T47D (cell line): ENCODE measurements around the gene TAS2R4.
"Not testable (repeated sequence)": the region's sequence is repeated elsewhere in the genome, so short reads cannot be mapped to it uniquely, and the experiment has no call there.

Experiments used
- DNase-seq, 2 experiments: peaks; one replicate each; pipeline versions ENCODE4 v3.0.0 to v3.0.0-alpha.2; 2011 to 2012; ENCODE audit warnings: low read depth in 1 of 2, low spot score in 1 of 2
- JUND ChIP-seq: IDR thresholded peaks from 2 replicates; pipeline ENCODE4 v1.6.1; 2012; ENCODE audit warnings: low read depth
- in situ Hi-C: cut with HindIII; loops from 2 replicates; pipeline ENCODE4 v1.10.0; 2016; ENCODE audit warnings: low sequenced_read_pairs, low pct_unique_long_range_greater_than_20kb

Gene TAS2R4, protein sequence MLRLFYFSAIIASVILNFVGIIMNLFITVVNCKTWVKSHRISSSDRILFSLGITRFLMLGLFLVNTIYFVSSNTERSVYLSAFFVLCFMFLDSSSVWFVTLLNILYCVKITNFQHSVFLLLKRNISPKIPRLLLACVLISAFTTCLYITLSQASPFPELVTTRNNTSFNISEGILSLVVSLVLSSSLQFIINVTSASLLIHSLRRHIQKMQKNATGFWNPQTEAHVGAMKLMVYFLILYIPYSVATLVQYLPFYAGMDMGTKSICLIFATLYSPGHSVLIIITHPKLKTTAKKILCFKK

GRCh38 chr7:141776374-141776773 lies at the start of gene TAS2R4:
TSS of gene TAS2R4 (plus strand) at chr7:141776674. CDS start at chr7:141778489, 1,815 bp downstream.
- TF ChIP-seq JUND, result no peak
- DNase-seq, result no peak
- in situ Hi-C loops, result no loop called here

GRCh38 chr7:141729020-141729419 lies 47.5 kb upstream of the TAS2R4 start:
- DNase-seq, result no peak
- in situ Hi-C loops, result no loop called here
- TF ChIP-seq JUND, result no peak

DNA sequence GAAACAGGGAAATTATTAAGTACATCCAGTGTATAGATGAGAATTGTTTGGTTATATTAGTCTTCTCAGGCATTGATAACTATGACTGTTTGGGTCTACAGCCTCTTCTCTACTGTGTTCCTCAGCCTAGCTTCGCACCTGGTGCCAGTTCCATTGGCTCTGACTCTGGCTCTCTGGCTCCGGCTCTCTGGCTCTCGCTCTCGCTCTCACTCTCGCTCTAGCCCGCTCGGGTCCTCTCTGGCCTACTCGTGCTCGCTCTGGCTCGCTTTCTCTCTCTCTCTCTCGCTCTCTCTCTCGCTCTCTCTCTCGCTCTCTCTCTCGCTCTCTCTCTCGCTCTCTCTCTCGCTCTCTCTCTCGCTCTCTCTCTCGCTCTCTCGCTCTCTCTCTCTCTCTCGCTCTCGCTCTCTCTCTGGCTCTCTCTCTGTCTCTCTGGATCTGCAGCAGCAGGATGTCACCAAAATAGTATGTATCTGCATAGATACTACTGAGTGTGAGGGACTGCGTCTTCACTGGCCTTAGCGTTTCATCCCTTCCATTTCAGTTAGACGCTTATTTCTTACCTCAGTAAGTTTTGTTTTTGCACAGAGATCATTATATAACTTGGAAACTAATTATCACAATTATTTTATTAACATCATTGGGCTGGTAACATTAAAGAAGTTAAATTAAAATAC lies 44.9 kb upstream of the TAS2R4 start:
- in situ Hi-C loops, result no loop called here
- TF ChIP-seq JUND, result no peak
- no peak for DNase-seq

DNA sequence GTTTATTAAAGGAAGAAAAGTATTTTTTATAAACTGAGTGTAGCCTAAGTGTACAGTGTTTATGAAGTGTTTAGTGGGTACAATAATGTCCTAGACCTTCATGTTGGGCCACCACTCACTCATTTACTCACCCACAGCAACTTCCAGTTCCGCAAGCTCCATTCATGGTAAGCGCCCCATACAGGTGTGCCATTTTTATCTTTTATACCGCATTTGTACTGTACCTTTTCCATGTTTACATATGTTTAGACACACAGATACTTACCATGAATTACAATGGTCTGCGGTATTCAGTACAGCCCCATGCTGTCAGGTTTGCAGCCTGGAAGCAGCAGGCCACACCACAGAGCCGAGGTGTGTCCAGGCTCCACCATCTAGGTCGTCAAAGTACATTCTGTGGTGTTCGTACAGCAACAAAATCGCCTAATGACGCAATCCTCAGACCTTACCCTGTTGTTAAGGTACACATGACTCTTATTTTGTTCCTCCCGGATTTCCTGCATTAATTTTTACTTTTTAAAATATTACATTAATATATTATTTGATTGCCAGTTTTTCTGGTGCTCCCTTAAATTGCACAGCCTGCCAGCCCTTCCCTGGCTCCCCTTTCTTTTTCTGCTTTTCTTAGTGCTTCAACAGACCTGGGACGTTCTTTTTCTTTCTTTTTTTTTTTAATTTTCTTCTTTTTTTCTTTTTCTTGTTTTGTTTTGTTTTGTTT lies 39.2 kb upstream of the TAS2R4 start:
- no peak for TF ChIP-seq JUND
- DNase-seq, result peak in 1 of 2 experiments; percentile 33
- in situ Hi-C loops, result no loop called here

GRCh38 chr7:141737836-141738591 lies 38.5 kb upstream of the TAS2R4 start, which contains the start of gene SSBP1:
TSS of gene SSBP1 (plus strand) at chr7:141738358. CDS start at chr7:141739167, 809 bp downstream.
- in situ Hi-C loops, result no loop called here
- TF ChIP-seq JUND, result no peak
- DNase-seq, result peak; percentile 51 to 96

DNA sequence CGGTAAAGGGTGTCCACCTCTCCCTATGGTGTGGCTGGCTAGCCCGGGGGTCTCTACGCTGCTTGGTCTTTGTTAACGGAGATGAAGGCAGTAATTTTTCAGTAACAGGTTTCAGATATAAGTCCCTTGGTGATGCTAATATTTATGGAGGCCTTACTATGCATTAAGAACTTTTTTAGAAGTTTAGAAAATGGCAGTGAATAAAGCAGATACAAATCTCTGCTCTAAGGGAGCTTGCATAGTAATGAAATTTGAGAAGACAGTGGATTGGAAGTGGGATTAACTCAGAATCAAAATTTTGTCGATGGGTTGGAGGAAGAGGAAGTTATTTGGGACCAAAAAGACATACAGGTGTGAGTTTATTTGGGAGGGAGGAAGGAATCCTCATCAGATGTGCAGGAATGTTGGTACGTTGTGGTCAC lies 37.9 kb upstream of the TAS2R4 start:
- DNase-seq, result no peak
- in situ Hi-C loops, result no loop called here
- no peak for TF ChIP-seq JUND

DNA sequence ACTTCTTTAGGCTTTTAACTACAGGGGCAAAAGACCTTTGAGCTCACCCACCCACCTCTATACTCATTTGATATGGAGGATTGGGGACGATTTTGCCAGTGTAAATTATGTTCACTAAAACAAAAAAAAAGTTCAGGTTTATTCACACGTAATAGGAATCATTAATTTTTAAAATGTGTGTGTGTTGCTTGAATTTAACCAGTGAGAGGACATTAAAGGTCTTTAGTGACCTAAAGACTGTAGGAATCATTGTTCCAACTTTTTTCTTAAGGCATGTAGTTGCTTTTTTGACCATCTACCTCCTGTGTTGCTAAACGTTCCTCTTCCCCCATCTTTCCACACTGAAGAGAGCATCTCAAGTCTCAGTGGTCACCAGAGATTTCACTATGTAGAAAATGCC lies 37.2 kb upstream of the TAS2R4 start:
- DNase-seq, result no peak
- in situ Hi-C loops, result no loop called here
- no peak for TF ChIP-seq JUND

DNA sequence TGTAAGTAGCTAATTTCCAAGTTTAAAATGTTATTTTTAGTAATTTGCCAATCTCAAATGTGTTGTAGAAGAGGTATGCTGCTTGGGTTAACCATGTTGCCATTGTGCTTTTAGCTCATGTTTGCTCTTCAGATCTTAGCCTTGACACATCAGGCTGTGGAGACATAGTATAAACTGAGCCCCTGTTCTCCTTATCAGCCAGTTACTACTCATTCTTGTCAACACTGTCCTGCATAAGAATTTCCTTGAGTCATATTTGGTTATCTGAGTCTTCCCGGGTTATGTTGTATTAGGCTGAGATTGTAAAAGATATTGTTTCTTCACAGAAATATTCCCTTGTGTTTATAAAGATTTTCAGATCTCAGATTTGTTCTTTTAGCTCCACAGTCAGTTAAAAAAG lies 34.2 kb upstream of the TAS2R4 start:
- TF ChIP-seq JUND, result no peak
- no peak for DNase-seq
- in situ Hi-C loops, result no loop called here

GRCh38 chr7:141744131-141744530 lies 32.3 kb upstream of the TAS2R4 start:
- TF ChIP-seq JUND, result no peak
- in situ Hi-C loops, result no loop called here
- DNase-seq, result no peak

DNA sequence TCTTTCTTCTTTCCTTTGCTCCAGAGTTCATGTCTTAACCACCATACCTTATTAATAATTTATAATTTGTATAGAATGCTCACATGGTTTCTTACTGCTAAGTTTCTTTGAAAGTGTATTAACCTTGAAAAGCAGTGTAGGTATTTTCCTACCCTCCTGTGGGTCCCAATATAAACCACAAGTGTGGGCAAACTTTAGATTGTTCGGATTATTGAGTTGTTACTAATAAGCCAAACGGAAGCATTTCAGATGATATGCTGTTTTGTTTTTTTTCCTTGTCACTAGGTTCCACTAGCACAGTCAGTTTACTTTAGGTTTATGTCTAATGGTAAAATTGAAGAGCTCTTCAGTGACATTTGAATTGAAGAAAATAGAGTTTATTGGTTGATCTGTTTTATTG lies 28.1 kb upstream of the TAS2R4 start:
- no peak for TF ChIP-seq JUND
- in situ Hi-C loops, result no loop called here
- no peak for DNase-seq

GRCh38 chr7:141751904-141752303 lies 24.6 kb upstream of the TAS2R4 start:
- in situ Hi-C loops, result not testable (repeated sequence)

DNA sequence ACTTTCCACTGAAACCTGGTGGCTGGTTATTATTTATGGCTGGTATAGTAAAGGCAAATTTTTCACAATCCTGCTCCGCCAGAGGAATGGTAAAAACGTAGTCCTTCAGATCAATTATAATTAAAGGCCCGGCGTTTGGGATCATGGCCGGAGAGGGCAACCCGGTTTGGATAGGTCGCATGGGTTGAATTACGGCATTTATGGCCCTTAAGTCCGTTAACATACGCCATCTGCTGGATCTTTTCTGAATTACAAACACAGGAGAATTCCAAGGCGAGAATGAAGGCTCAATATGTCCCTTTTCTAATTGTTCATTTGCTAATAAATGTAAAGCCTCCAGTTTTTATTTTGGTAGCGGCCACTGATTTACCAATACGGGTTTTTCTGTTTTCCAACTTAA lies 23.8 kb upstream of the TAS2R4 start:
- DNase-seq, result peak in 1 of 2 experiments; percentile 7
- TF ChIP-seq JUND, result no peak
- in situ Hi-C loops, result no loop called here

More at GRCh38 chr7:141751904-141752303, 24.6 kb upstream of the TAS2R4 start:
- peak in 1 of 2 experiments; percentile 5 for DNase-seq

DNA sequence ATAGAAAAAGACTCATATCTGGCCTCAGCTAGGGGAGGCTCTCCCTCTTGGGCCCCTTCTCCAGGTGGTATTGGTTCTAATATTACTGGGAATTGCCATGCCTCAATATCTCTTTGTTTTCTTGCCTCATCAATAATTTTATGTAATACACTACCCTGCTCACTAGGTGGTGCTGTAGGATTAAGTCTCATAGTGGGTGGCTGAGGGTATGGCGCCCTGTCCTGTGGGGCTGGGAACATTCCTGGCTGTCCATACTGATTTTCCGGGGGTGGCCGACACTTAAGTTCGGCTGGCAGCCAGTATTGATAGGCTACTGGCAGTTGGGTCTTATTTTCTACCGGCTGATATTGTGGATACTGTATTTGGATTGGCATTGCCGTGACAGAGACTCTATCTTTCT lies 21.5 kb upstream of the TAS2R4 start:
- DNase-seq, result peak in 1 of 2 experiments; percentile 55
- no peak for TF ChIP-seq JUND
- in situ Hi-C loops, result no loop called here
